HG02885 (cell line): ENCODE results near the gene FAM13A.
"Not testable (repeated sequence)": the region's sequence is repeated elsewhere in the genome, so short reads cannot be mapped to it uniquely, and the experiment has no call there.

Source experiments
- ATAC-seq: cut with Tn5 transposase; IDR thresholded peaks from one replicate; pipeline ENCODE4 v1.9.1; 2021; ENCODE audit warnings: mild to moderate bottlenecking; ENCODE audit not compliant: unreplicated experiment, poor library complexity

The FAM13A gene

DNA sequence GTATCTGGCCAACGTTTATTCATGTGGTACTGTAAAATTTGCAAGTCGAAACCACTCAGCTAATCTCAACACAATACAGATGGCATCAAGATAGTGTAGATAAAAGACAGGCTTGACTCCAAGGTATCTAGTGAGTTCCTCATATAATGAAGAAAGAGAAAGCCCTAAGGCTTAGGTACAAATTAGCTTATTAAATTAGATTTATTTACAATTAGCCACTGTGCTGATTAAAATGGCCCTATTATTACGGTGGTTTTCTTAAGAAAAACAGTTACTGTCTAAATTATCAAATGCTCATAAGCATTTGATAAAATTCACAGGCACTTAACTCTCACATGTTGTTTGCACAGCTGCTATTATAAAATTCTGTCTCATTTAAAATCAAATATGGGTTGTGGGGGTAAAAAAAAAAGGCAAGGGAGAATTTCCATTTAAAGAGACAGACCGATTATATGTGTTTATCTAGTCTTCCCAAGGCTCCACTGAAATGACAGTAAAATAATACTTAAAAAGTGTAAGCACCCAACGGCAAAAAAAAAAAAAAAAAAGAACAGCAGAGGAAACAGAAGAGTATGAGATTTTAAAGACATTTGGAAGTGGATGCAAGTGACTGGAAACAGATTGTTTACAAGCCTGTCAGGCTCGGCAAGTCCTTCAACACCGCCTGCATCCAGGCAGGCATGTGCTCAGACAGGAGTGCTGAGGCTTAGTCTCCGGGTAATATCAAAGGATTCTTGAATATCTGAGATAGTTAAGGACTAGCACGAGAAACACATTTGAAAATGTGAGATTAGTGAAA, 55.1 kb downstream of the FAM13A start:
- ATAC-seq, result no peak

GRCh38 chr4:89000844-89001360, 56.1 kb downstream of the FAM13A start:
- no peak for ATAC-seq

DNA sequence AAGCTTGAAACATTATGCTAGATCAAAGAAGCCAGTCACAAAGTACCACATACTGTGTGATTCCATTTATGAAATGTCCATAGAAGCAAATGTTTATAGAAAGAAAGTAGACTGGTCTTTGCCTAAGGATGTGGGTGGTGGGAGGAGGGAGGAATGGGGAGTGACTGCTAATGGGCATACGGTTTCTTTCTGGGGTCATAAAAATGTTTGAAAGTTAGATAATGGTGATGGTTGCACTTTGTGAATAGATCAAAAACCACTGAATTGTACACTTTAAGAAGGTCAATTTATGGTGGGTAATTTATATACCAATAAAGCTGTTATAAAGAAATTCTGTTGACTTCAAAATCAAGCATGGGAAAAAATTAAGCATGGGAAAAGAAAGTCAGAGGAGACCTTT, 56.6 kb downstream of the FAM13A start:
- no peak for ATAC-seq

DNA sequence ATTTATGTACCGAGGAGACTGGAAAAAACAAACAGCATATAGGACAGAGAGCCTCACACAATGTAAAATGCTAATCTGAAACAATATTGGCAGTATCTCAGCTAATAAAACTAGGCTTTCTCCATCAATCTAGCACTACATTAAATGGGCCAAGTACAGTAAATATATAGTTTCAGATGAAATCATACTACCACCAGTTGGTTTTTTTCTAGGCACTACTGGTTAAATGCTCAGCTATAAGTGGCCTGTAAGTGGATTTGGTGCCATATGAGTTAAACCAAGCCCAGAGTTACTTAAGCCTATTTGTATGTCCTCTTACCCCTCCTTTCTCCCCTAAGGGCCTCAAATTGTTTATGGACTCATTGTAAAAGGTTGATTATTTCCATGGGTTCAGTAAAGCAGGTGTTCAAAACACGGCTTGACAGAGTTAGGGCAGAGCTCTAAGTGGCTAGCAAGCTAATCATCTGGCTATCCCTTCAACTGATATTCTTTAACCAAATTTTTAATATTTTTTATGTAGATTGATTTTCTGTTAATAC, 57.5 kb downstream of the FAM13A start:
- ATAC-seq, result no peak

- no peak for ATAC-seq
Observed at GRCh38 chr4:88998891-88999290, 58.1 kb downstream of the FAM13A start.

DNA sequence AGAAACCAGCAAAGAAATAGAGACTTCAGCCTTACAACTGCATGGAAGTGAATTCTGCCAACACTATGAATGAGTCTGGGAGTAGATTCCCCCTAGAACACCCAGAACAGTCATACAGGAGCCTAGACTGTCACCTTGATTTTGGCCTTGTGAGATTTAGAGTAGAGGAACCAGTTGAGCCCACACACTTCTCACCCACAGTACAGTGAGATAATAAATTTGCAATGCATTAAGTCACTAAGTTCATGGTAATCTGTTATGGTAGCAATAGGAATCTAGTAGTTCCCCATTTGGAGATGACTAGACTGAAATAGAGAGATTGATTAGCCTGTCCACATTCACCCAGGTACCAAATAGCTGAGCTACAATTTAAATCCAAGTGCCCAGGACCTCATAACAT, 59.0 kb downstream of the FAM13A start:
- ATAC-seq, result no peak

DNA sequence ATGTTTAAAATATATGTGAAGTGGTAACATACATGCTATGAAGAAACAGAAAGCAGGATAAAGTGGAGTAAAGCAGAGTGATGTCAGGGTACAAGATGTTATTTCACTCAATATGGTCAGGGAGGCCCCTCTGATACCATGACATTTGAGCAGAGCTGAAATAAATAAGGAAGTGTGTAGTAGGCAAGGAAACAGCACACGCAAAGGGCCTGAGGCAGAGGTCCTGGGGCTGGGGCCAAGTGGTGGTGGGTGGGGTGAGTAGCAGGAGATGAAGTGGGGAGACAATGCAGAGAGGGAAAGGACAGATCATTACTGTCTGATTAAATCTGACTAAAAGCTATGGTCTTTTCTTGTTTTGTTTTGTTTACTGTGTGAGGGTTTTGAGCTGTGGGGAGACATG, 61.1 kb downstream of the FAM13A start:
- ATAC-seq, result no peak

GRCh38 chr4:88995257-88995656, 61.7 kb downstream of the FAM13A start:
- ATAC-seq, result not testable (repeated sequence)

DNA sequence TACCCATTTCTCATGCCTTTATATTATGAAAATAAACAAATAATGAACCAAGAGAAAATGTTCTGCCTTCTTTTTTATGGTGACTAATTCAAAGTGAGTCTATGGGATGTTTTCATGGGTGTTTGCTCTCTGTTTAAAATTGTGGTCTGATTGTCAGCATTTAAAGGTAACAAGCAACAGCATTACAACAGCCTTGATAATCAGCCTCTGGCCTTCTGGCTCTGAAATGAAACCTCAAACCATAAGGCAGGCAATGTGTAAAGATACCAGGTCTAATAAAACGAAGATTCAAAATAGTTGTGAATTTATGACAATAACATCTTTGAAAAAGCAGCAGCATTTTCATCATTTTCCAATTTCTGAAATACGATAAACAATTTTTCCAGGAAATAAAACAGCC, 63.7 kb downstream of the FAM13A start:
- no peak for ATAC-seq

DNA sequence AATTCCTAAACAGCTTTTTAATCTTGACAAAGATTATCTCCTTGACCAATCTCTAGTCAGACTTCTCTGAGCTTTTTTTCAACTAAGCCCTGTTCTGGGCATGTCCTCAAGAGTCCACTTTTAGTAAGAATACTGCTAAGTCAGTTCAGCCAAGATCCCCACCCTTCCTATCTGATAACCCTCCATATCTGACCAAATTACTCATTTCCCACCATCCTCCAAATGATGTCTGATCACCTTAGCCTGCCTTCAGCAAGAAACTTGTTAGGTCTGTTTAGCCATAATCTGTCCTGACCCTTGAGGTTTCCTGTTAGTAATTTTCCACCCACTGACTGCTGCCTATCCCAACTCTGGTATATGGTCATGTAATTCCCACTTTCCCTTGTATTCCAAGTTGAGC, 65.2 kb downstream of the FAM13A start:
- ATAC-seq, result no peak

GRCh38 chr4:88989990-88990389, 67.0 kb downstream of the FAM13A start:
- ATAC-seq, result no peak

- no peak for ATAC-seq
Observed at GRCh38 chr4:88985088-88985773, 71.8 kb downstream of the FAM13A start.

GRCh38 chr4:88982757-88983156, 74.2 kb downstream of the FAM13A start:
- no peak for ATAC-seq

DNA sequence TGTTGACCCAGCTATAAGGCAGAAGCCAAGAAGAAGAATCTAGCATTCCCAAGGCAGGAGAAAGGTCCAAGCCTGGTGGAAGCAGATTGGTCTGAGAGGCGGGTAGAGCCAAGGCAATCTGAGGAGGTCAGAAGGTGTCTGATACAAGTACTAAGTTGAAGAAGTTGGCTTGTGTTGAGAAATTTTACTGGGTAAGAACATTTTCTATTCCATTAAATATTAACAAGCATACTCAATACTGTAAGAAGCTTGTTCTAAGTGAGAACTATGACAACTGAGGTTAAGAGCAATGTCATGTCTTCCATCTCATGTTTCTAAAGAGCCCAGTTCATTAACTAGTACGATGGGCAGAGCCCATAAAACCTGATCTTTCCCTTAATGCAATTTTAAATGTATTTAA, 75.0 kb downstream of the FAM13A start:
- ATAC-seq, result no peak

DNA sequence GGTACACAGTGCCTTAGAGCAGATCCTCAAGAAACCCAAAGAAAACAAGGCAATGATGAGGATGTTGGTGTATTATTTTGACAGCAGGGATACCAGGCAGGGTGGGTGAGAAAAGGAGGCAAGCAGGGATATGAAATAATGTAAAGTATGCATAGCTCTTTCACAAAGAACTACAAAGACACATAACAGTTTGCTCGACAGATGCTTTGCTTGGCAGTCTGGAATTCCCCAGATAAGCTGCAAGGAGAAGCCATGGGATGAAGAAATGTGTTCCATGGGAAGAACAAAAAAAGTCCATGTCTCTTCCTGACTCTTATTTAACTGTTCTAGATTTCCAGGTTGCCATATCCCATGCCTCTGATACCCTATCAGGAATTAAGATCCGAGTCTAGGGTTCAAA, 75.4 kb downstream of the FAM13A start:
- ATAC-seq, result no peak

DNA sequence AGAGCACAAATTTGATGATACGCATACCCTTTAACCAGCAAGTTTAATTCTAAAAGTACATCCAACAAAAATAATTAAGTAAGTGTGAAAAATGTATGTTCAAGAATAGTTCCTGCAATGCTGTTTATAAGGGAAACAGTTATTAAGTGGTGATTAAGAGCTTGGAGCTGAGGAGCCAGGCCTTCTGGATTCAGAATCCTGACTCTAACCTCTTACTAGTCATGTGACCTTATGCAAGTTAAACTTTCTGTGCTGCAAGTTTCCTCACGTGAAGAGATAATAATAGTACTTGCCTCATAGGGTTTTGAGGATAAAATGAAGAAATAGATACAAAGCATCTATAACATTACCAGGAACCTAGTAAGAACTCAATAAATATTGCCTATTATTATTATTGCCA, 77.7 kb downstream of the FAM13A start:
- ATAC-seq, result no peak

GRCh38 chr4:88976775-88977035, 80.3 kb downstream of the FAM13A start:
- no peak for ATAC-seq

GRCh38 chr4:88975958-88976774, 80.8 kb downstream of the FAM13A start:
- ATAC-seq, result no peak

- no peak for ATAC-seq
Observed at GRCh38 chr4:88971536-88971935, 85.4 kb downstream of the FAM13A start.

- ATAC-seq, result no peak
Observed at GRCh38 chr4:88969746-88970145, 87.2 kb downstream of the FAM13A start.

DNA sequence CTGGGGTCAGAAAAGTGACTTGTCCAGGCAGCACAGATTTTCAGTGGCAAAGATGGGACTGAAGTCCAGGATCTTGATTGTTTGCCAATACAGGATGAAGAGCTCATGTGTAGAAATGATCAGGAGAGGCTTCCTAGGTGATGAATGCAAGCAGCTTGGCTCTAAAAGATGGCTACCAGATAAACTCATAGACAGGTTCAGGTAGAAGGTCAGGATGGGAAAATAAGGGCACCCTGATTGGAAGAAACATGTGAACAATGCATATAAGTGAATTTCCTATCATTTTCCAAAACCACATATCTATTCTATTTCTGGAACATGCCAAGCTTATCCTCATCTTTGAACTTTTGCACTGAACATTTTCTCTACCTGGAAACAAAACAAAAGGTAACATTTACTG, 87.7 kb downstream of the FAM13A start:
- ATAC-seq, result no peak
